ENCODE results near the gene SH2D4B. TPM values are rescaled to one million over a fixed set of nuclear protein-coding genes. Genes with fewer than 3 reads are reported as not detected.
A peak's percentile ranks its signal among the peaks of the same experiment; 100 is the strongest.
"Not testable (repeated sequence)": the region's sequence is repeated elsewhere in the genome, so short reads cannot be mapped to it uniquely, and the experiment has no call there.

The SH2D4B gene
- total RNA-seq, 1 donor from 2014 or later, result not detected

DNA sequence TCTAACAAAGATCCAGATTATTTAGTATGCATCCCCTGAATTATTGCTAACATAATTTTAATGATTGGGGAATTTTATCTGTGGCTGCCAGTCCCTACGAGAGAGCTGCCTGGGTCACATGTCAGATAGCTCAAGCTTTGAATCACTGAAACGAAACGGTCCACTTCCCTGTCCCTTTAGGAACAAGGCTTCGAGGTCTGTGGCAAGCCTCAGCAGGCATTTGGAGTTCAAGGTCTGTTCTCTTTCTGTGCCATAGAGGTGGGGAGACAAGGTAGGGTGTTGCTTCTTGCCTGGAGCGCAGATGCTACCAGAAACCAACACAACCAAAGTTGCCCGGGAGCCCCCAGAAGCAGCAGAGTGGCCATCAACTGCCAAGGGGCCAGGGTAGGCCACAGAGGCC is 13.9 kb upstream of the SH2D4B start:
- DNase-seq (ENCODE audit: low read depth, low spot score), result no peak

DNA sequence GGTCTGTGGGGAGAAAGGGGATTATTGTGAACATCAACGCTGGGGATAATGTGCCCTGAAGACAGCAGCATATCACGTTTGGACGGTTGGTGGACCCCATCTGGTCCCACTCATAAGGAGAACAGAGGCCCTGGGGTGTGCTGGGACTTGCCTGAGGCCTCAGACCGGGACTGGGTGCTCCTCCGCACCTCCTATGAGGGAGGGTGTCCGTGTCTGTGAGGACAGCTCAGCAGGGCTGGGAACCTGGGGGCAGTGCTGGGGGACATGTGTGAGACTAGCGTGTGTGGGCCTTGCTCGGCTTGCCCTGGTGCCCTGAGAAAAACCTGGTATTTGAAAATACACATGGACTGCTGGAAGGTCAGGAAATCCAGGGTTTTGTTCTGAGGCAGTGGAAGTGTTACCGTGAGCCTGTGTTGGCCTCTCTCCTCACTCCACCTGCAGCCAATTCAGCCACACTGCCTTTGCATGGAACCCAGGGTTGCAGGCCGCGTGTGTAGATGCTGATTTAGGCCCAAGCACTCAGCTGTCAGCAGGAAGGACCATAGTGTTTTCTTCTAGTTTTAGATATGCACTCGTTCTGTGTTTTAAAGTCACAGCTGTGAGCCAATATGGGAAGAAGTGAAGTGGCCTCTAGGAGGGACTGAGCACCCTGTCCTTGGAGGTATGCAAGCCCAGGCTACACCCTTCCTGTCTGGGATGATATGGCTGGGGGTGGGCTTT is 13.4 kb upstream of the SH2D4B start:
- no peak for DNase-seq (ENCODE audit: low read depth, low spot score)

- no peak for DNase-seq (ENCODE audit: low read depth, low spot score)
Measured at GRCh38 chr10:80526218-80526617, 11.5 kb upstream of the SH2D4B start.

DNA sequence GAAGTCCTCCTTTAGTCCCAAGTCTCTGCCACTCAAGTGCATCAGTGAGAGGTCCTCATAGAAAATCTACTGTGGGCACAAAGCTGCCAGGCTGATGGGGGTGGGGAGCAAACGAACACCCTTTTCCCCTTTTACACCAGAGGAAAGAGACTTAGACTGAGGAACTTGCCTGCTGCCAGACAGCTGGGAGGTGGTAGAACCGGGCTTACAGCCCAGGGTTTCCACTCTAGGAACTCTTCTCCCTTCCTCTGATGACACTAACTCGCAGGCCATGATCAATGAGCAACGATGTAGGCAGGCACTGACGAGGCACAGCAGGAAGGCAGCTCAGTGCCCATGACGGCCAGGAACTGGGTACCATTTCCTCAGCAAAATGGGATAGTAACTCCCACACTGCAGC is 11.0 kb upstream of the SH2D4B start:
- no peak for DNase-seq (ENCODE audit: low read depth, low spot score)

DNA sequence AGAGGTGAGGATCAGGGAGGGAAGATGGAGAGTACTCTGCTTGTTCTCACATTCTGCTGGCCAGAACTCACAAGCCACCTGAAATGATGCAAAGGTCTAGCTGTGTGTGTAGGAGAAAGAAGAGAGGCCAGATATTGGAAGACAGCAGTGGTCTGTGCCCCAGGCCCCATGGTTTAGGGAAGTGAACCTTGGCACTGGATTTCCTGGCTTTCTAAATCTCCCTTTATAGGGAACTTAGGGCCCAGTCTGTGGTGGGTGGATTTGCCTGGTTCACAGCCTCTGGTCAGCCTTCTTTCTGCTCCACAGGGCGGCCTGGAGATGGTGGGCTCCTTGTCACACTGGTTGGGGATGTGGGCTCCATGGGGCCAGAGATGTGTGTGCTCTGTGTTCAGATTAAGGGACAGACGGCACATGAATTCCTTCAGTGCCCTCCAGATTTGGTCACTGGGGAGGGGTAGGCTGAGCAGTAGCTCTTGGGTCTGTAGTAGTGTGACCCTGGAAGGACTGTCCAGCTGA is 9.5 kb upstream of the SH2D4B start:
- no peak for DNase-seq (ENCODE audit: low read depth, low spot score)

DNA sequence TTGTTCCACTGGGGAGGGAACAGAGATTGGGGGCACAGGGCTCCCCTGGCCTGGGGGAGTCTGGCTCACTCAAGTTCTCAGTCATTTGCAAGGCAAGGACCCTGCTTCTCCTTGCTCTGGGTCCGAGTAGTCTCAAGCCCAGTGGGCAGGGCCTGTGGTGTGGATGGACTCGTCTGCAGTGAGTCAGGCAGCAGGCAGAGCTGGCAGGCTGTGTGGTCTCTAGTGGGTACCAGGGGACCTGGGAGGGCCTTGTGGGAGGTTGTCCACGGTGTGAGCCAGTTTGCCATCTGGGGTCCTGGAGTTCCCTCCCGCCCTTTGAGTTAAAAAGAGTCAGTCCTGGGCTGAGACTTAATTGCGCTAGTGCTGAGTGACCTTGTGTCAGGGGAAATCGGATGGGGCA is 8.8 kb upstream of the SH2D4B start:
- DNase-seq (ENCODE audit: low read depth, low spot score), result no peak

DNA sequence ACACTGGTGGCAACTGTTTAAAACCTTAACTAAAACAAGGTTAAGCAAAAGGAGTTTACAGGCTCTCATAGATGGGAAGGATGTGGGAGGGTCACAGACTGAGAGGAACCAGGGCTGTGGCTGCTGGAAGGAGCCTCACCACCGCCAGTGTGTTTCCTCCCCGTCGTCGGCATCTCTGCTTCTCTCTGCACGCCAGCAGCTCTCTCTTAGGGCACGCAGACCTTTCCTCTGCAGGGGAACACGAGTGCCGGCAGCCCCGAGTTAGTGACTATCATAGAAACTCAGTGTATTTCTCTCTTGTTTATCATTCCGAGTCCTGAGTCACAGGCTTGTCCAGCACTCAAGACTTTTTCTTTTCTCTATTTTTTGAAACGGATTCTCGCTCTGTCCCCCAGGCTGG is 8.1 kb upstream of the SH2D4B start:
- DNase-seq (ENCODE audit: low read depth, low spot score), result no peak

DNA sequence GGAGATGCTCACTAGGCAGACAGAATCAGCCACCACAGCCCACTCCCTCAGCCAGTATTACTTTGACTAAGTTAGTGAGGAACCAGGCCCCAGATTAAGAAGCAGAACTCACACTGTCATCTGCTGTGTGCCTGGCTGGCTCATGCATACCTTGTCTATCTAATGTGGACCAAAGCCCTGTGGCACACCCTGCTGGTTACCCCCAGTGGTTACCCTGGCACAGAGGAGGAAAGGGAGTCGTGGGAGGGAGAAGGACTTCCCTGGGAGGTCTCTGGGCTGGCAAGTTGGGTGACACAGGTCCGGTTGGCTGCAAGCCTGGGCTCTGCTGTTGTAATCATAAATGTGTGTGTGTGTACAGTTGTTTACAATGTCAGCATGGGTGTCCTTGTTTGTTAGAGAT is 7.5 kb upstream of the SH2D4B start:
- DNase-seq (ENCODE audit: low read depth, low spot score), result no peak

- DNase-seq (ENCODE audit: low read depth, low spot score), result no peak
Measured at GRCh38 chr10:80530816-80531215, 6.9 kb upstream of the SH2D4B start.

- DNase-seq (ENCODE audit: low read depth, low spot score), result no peak
Measured at GRCh38 chr10:80532571-80532970, 5.1 kb upstream of the SH2D4B start.

DNA sequence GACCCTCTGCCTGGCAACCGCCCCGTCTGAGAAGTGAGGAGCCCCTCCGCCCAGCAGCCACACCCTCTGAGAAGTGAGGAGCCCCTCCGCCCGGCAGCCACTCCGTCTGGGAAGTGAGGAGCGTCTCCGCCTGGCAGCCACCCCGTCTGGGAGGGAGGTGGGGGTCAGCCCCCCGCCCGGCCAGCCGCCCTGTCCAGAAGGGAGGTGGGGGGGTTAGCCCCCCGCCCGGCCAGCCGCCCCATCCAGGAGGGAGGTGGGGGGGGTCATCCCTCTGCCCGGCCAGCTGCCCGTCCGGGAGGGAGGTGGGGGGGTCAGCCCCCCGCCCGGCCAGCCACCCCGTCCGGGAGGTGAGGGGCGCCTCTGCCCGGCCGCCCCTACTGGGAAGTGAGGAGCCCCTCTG is 3.6 kb upstream of the SH2D4B start:
- DNase-seq (ENCODE audit: low read depth, low spot score), result not testable (repeated sequence)

- DNase-seq (ENCODE audit: low read depth, low spot score), result not testable (repeated sequence)
Measured at GRCh38 chr10:80534646-80535045, 3.1 kb upstream of the SH2D4B start.

- DNase-seq (ENCODE audit: low read depth, low spot score), result no peak
Measured at GRCh38 chr10:80535671-80536360, 1.9 kb upstream of the SH2D4B start.

- DNase-seq (ENCODE audit: low read depth, low spot score), result no peak
Measured at GRCh38 chr10:80536361-80536835, 1.3 kb upstream of the SH2D4B start.

GRCh38 chr10:80537086-80537735 is 491 bp upstream of the SH2D4B start:
- no peak for DNase-seq (ENCODE audit: low read depth, low spot score)

DNA sequence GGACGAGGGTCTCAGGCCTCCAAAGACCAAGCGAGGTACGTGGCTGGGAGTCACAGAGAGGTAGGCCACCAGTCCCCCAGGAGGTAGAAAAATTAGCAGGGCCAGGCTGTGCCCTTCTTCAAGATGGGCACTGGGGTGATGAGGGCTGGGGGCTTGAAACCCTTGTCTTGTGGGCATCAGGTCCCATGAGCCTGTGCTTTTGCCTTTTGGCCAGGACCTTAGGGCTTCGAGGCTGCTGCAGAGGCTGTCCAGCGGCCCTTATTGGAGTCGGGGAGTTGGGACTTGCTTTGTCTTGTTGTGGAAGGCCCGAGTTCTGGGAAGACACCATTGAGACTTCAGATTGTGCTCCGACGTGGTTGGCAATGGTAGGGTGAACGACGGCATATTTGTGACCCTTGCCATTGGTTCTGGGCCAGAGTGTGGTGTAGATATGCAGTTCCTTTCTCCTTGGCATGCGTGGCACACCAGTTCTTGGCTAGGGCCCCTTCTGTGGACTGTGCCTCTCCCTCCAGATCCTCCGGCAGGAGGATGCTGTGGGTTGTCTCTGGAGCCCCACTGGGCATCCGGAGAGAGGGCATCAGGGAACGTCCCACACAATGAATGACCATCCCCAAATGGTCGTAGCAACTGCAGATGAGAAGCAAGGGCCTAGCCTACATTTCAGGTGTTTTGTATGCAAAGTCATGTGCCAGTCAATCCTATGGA is 931 bp downstream of the SH2D4B start:
- no peak for DNase-seq (ENCODE audit: low read depth, low spot score)

DNA sequence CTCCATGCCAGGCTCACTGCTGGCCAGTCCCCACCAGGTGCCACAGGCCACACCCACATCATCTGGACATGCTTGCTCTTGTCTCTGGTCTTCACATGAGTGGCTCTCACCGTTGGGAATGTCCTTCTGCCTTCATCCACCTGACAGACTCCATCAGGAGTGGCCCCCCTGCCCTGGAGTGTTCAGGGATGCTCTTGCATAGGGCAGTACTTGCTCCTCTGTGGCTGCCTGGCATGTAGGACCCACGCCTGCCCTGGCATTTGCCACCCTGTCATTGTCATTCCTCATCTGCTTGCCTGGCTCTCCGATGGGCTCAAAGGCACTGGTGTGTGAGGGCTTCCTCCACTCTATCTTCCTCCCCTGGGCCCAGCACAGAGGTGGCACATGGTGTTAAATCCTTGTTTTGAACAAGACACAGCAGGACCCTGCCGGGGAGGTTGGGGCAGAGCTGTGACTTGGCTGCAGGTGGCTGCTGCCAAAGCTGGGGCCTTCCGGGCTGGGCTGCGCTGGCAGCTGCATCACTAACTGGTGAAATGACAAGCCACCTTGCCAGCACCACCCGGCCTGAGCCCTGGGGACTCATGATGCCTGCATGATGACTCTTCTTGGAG is 1.8 kb downstream of the SH2D4B start:
- no peak for DNase-seq (ENCODE audit: low read depth, low spot score)

- no peak for DNase-seq (ENCODE audit: low read depth, low spot score)
Measured at GRCh38 chr10:80540136-80540535, 2.4 kb downstream of the SH2D4B start.

- no peak for DNase-seq (ENCODE audit: low read depth, low spot score)
Measured at GRCh38 chr10:80540618-80540980, 2.9 kb downstream of the SH2D4B start.

DNA sequence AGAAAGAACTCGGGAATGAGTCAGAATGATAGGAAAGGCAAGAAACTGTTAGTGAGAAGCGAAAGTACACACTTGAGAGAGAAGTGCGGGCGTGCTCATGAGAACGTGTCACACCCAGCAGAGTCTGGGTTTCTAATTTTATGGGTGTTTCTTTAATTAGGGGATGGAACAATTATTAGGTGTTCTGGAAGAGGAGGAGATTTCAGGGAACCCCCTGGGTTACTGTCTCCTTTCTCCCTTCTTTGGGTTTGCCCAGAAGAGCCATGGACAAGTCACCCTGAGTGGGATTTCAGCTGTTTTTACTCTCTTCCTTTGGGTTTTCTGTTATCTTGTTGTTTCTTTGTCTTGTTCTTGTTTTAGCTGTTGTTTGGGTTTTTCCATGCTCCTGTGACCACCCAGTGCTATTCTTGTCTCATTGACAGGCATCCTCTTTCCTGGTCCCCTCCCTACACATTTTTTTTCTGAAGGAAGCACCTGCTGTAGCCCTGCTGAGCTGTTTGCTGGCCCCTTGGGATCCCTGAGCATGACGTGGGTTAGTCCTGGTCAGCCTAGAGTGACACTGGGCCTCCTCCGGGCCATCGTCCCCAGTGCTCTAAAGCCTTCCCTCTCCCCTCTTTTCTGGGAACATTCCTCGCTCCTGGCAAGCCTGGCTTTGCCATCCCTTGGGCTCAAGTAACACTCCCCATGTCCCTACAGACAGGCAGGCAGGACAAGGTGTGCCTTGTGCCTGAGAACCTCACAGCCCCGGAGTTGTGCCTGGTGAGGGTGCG is 3.5 kb downstream of the SH2D4B start:
- DNase-seq (ENCODE audit: low read depth, low spot score), result peak; percentile 17

GRCh38 chr10:80542053-80542452 is 4.4 kb downstream of the SH2D4B start:
- no peak for DNase-seq (ENCODE audit: low read depth, low spot score)
